Astrocyte (in vitro differentiated cells and primary cell): ENCODE results near the gene TM4SF20.

Source experiments
- EZH2 ChIP-seq: IDR thresholded peaks from 2 replicates; pipeline ENCODE4 v1.6.1; 2012; ENCODE audit warnings: mild to moderate bottlenecking, low read length, inconsistent platforms; ENCODE audit not compliant: insufficient read depth
- TF ChIP-seq, protein P1 (sequence below): IDR thresholded peaks from 2 replicates; pipeline ENCODE4 v1.5.1; 2011; ENCODE audit warnings: low read depth, mild to moderate bottlenecking, inconsistent platforms, low read length, moderate library complexity; ENCODE audit not compliant: insufficient read depth

DNA sequence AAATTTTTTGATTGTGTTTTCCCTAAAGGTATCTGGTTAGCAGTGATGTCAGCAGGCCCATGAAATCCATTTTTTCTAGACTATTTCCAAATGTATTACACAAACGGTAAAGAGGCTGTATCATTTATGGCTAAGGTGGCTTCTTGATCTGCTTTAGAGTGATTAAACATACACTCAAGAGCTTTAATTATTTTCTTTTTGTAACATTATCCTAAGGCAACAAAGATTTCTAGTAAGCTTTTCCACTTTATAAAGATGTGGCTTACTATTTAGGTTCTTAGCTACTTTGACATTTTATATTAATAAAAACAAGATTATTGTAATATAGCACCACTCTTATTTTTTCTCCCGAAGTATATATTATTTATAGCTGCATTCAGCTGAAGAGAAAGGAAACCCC is 37.6 kb downstream of the TM4SF20 start:
- TF ChIP-seq, protein P1, sequence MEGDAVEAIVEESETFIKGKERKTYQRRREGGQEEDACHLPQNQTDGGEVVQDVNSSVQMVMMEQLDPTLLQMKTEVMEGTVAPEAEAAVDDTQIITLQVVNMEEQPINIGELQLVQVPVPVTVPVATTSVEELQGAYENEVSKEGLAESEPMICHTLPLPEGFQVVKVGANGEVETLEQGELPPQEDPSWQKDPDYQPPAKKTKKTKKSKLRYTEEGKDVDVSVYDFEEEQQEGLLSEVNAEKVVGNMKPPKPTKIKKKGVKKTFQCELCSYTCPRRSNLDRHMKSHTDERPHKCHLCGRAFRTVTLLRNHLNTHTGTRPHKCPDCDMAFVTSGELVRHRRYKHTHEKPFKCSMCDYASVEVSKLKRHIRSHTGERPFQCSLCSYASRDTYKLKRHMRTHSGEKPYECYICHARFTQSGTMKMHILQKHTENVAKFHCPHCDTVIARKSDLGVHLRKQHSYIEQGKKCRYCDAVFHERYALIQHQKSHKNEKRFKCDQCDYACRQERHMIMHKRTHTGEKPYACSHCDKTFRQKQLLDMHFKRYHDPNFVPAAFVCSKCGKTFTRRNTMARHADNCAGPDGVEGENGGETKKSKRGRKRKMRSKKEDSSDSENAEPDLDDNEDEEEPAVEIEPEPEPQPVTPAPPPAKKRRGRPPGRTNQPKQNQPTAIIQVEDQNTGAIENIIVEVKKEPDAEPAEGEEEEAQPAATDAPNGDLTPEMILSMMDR, result no peak
- TF ChIP-seq EZH2, result no peak
